Measurements from ENCODE around the gene PRKCD.

GRCh38 chr3:53169832-53170324 lies 8.9 kb downstream of the PRKCD start:
- TF ChIP-seq POLR2AphosphoS5 (IDR thresholded peaks at IDR 0.05) = no peak
- no peak for TF ChIP-seq CTCF (IDR thresholded peaks at IDR 0.05)
- TF ChIP-seq POLR2A (IDR thresholded peaks at IDR 0.05) = no peak

All from upper lobe of left lung (tissue), 4 donors.